ENCODE results near the gene FAM120AOS.

Gene FAM120AOS

GRCh38 chr9:93397661-93398373, 55.6 kb downstream of the FAM120AOS start:
- no peak overlapping the region for H3K9ac ChIP-seq (ENCODE audit: low read depth in 1 of 2, low read length in 2 of 2)
- no peaks in the 10 kb centered on the region for H3K27me3 ChIP-seq (ENCODE audit: control insufficient read depth in 2 of 2, insufficient read depth in 2 of 2, low read length in 2 of 2)
- no peak overlapping the region for H3K27ac ChIP-seq (ENCODE audit: low read depth in 2 of 2, low read length in 2 of 2)
- H3K4me3 ChIP-seq (ENCODE audit: low read length in 2 of 2) = no peak overlapping the region
- H3K36me3 ChIP-seq (ENCODE audit: control insufficient read depth in 2 of 2, insufficient read depth in 2 of 2, low read length in 2 of 2) = no peaks in the 10 kb centered on the region
- H3K4me1 ChIP-seq (ENCODE audit: control insufficient read depth in 2 of 2, insufficient read depth in 2 of 2, low read length in 2 of 2) = peaks cover 0 to 1% of the 10 kb centered on the region in 2 donors
- no peaks in the 10 kb centered on the region for H3K9me3 ChIP-seq (ENCODE audit: control insufficient read depth in 2 of 2, low read length in 2 of 2)
